ENCODE measurements around the gene RFX2. TPM values are rescaled to one million over a fixed set of nuclear protein-coding genes. Genes with fewer than 3 reads are reported as not detected.

Gene RFX2
- total RNA-seq, 1 experiment from 2014 or later: 13.7 TPM

DNA sequence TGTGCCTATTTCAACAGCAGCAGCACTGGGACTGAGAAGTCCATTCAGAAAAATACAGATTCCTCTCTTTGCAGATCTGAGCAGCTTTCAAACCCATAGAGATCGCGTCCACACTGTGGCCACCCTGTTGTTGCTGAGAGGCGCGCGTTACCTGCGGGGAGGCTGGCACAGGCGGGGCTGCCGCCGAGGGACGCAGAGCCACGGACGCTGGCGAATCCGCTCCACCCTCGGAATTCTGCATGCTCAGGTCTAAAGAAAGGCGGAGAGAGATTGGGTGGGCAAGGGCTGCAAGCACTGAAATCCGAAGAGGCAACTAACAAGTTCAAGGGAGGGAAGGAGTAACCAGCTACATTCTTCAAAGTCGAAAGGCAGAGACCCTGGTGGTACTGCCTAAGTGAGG, 63.0 kb downstream of the RFX2 start:
- CTCF ChIA-PET: interaction anchor here (0.7 to 2.6 kb wide), 4 partner anchors 25 to 79 kb away, joined by 3 to 32 read pairs (median 4); no protein-coding TSS in a partner anchor
- no peak overlapping the region for H3K4me3 Mint-ChIP-seq (ENCODE audit: low read depth, unreplicated experiment)
- H3K27ac Mint-ChIP-seq (ENCODE audit: unreplicated experiment): no peak overlapping the region
- DNase-seq: no peak
- TF ChIP-seq, protein P1, sequence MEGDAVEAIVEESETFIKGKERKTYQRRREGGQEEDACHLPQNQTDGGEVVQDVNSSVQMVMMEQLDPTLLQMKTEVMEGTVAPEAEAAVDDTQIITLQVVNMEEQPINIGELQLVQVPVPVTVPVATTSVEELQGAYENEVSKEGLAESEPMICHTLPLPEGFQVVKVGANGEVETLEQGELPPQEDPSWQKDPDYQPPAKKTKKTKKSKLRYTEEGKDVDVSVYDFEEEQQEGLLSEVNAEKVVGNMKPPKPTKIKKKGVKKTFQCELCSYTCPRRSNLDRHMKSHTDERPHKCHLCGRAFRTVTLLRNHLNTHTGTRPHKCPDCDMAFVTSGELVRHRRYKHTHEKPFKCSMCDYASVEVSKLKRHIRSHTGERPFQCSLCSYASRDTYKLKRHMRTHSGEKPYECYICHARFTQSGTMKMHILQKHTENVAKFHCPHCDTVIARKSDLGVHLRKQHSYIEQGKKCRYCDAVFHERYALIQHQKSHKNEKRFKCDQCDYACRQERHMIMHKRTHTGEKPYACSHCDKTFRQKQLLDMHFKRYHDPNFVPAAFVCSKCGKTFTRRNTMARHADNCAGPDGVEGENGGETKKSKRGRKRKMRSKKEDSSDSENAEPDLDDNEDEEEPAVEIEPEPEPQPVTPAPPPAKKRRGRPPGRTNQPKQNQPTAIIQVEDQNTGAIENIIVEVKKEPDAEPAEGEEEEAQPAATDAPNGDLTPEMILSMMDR (IDR thresholded peaks at IDR 0.05; ENCODE audit: unreplicated experiment): no peak
- no peaks in the 10 kb centered on the region for H3K27me3 Mint-ChIP-seq (ENCODE audit: unreplicated experiment)
- no peaks in the 10 kb centered on the region for H3K4me1 Mint-ChIP-seq (ENCODE audit: low read depth, unreplicated experiment)
- H3K36me3 Mint-ChIP-seq (ENCODE audit: insufficient read depth, unreplicated experiment): no peaks in the 10 kb centered on the region
- no TSS peak for BruUV-seq (replicated peaks)
- intact Hi-C loops (cut with micrococcal nuclease; ENCODE audit: unreplicated experiment): loop anchor here (5.0 kb wide), 1 partner anchor 255 kb away; no protein-coding TSS in a partner anchor
- no peaks in the 10 kb centered on the region for H3K9me3 Mint-ChIP-seq (ENCODE audit: low read depth, unreplicated experiment)

DNA sequence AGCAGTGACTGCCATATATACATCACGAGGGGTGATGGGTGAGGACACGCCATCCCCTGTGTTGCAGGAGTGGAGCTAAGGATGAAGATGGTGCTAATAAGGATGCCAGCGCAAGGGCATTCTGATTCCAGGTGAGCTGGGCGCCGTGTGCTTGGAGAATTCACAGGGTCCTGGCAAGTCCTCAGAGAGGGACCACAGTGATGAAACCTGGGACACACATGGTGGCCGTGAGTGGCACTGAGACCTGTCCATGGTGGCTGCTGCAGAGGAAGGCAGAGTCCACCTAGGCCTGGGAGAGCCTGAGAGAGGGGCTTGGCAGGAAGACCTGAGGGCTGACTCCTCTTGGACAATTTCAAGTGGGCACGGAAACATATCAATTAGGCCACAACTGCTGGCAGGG, 65.2 kb downstream of the RFX2 start:
- no peaks in the 10 kb centered on the region for H3K27me3 Mint-ChIP-seq (ENCODE audit: unreplicated experiment)
- intact Hi-C loops (cut with micrococcal nuclease; ENCODE audit: unreplicated experiment): loop anchor here (5.0 kb wide), 1 partner anchor 257 kb away; no protein-coding TSS in a partner anchor
- no peaks in the 10 kb centered on the region for H3K36me3 Mint-ChIP-seq (ENCODE audit: insufficient read depth, unreplicated experiment)
- TF ChIP-seq, protein P1 (IDR thresholded peaks at IDR 0.05; ENCODE audit: unreplicated experiment): no peak
- no TSS peak for BruUV-seq (replicated peaks)
- no peaks in the 10 kb centered on the region for H3K9me3 Mint-ChIP-seq (ENCODE audit: low read depth, unreplicated experiment)
- no peak overlapping the region for H3K27ac Mint-ChIP-seq (ENCODE audit: unreplicated experiment)
- no peaks in the 10 kb centered on the region for H3K4me1 Mint-ChIP-seq (ENCODE audit: low read depth, unreplicated experiment)
- no peak overlapping the region for H3K4me3 Mint-ChIP-seq (ENCODE audit: low read depth, unreplicated experiment)
- DNase-seq: no peak
- CTCF ChIA-PET: no interaction called here

GRCh38 chr19:6044056-6044805, 66.1 kb downstream of the RFX2 start:
- TF ChIP-seq, protein P1 (IDR thresholded peaks at IDR 0.05; ENCODE audit: unreplicated experiment): no peak
- Mint-ChIP-seq H3K27me3 (ENCODE audit: unreplicated experiment) (no peaks in the 10 kb centered on the region), H3K27ac (ENCODE audit: unreplicated experiment) (no peak overlapping the region), H3K36me3 (ENCODE audit: insufficient read depth, unreplicated experiment) (no peaks in the 10 kb centered on the region), H3K9me3 (ENCODE audit: low read depth, unreplicated experiment) (no peaks in the 10 kb centered on the region), H3K4me1 (ENCODE audit: low read depth, unreplicated experiment) (no peaks in the 10 kb centered on the region), H3K4me3 (ENCODE audit: low read depth, unreplicated experiment) (no peak overlapping the region)
- no peak for DNase-seq
- no TSS peak for BruUV-seq (replicated peaks)
- CTCF ChIA-PET: no interaction called here
- intact Hi-C loops (cut with micrococcal nuclease; ENCODE audit: unreplicated experiment): no loop called here

DNA sequence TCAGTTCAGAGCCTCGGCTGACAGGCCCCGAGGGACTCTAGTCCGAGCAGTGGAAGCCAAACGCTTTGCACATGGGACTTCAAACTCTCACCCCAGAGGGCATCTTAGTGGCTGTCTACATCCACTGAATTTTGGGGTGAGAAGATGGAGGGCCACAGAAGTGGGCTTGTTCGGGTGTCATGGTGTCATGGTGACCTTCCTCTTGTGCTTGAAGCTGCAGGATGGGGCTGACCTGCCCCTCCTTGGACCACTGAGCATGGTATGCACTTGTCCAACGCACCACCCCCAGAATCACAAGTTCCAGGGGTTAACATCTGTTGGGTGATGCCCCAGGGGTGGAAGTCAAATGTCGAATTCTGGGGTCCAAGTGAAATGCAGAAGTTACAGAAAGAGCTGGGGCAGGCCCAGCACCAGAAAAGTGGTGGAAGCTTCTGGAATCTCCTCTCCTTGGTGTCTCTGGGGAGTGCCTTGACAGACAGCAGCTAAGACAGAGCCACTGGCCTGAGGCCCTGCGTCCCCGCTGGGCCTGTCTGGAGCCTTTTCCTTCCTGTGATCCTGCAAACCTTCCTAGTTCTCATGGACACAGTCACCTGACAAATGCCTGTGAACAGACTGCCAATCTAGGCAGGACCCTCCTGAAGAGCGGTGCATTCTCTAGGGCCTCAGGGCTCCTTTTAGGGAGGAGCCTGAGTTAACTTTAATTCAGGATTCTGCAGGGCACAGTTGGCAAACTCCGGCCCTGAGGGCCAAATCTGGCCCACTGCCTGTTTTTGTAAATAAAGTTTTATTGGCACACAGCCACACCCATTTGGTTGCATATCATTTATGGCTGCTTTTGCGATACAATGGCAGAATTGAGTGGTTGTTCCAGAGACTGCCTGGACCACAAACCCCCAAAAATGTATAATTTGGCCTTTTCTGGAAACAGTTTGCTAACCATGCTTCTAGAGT, 67.2 kb downstream of the RFX2 start:
- no TSS peak for BruUV-seq (replicated peaks)
- Mint-ChIP-seq H3K4me3 (ENCODE audit: low read depth, unreplicated experiment) (no peak overlapping the region), H3K9me3 (ENCODE audit: low read depth, unreplicated experiment) (no peaks in the 10 kb centered on the region), H3K4me1 (ENCODE audit: low read depth, unreplicated experiment) (no peaks in the 10 kb centered on the region), H3K36me3 (ENCODE audit: insufficient read depth, unreplicated experiment) (no peaks in the 10 kb centered on the region), H3K27me3 (ENCODE audit: unreplicated experiment) (no peaks in the 10 kb centered on the region), H3K27ac (ENCODE audit: unreplicated experiment) (no peak overlapping the region)
- TF ChIP-seq, protein P1 (IDR thresholded peaks at IDR 0.05; ENCODE audit: unreplicated experiment): no peak
- CTCF ChIA-PET: no interaction called here
- no peak for DNase-seq
- intact Hi-C loops (cut with micrococcal nuclease; ENCODE audit: unreplicated experiment): no loop called here

Measured in Calu3 (cell line).